Measurements from ENCODE around the gene TRIP10. TPM values are rescaled to one million over a fixed set of nuclear protein-coding genes. Genes with fewer than 3 reads are reported as not detected.

Gene TRIP10
- total RNA-seq, 1 donor from 2014 or later, result 48.2 TPM

DNA sequence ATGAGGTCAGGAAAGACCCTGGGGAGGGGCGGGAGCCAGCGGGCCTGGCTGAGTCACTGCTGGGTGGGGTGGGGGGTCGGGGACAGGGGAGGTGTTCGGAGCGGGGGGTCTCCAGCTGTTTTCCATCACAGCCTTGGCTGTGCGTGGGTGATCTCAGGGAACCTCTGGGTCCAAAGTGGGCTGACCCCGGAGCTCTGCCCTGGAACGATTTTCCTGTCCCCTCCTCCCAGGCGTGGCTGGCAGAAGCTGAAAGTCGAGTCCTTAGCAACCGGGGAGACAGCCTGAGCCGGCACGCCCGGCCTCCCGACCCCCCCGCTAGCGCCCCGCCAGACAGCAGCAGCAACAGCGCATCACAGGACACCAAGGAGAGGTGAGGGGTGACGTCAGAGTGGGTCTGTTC lies 10.6 kb downstream of the TRIP10 start:
- TF ChIP-seq, protein P1, sequence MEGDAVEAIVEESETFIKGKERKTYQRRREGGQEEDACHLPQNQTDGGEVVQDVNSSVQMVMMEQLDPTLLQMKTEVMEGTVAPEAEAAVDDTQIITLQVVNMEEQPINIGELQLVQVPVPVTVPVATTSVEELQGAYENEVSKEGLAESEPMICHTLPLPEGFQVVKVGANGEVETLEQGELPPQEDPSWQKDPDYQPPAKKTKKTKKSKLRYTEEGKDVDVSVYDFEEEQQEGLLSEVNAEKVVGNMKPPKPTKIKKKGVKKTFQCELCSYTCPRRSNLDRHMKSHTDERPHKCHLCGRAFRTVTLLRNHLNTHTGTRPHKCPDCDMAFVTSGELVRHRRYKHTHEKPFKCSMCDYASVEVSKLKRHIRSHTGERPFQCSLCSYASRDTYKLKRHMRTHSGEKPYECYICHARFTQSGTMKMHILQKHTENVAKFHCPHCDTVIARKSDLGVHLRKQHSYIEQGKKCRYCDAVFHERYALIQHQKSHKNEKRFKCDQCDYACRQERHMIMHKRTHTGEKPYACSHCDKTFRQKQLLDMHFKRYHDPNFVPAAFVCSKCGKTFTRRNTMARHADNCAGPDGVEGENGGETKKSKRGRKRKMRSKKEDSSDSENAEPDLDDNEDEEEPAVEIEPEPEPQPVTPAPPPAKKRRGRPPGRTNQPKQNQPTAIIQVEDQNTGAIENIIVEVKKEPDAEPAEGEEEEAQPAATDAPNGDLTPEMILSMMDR (IDR thresholded peaks at IDR 0.05; ENCODE audit: unreplicated experiment), result no peak
- Mint-ChIP-seq H3K4me3 (ENCODE audit: low read depth) (no peak overlapping the region), H3K27me3 (no peaks in the 10 kb centered on the region), H3K4me1 (ENCODE audit: low read depth) (peaks cover 9% of the 10 kb centered on the region), H3K27ac (no peak overlapping the region), H3K9me3 (ENCODE audit: low read depth) (no peaks in the 10 kb centered on the region), H3K36me3 (ENCODE audit: insufficient read depth) (peaks cover 27% of the 10 kb centered on the region)
- no peak for DNase-seq (ENCODE audit: low spot score, unreplicated experiment)

DNA sequence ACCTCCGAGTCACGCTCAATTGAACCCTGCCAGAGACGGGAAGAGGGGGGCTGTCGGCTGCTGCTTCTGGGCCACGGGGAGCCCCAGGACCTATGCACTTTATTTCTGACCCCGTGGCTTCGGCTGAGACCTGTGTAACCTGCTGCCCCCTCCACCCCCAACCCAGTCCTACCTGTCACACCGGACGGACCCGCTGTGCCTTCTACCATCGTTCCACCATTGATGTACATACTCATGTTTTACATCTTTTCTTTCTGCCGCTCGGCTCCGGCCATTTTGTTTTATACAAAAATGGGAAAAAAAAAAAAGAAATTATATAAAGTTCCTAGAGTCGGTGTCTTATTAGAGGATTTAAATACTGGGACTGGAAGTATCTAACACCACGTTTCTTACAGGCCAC lies 11.7 kb downstream of the TRIP10 start:
- H3K27ac Mint-ChIP-seq, result no peak overlapping the region
- H3K27me3 Mint-ChIP-seq, result no peaks in the 10 kb centered on the region
- no peak overlapping the region for H3K4me3 Mint-ChIP-seq (ENCODE audit: low read depth)
- no peaks in the 10 kb centered on the region for H3K9me3 Mint-ChIP-seq (ENCODE audit: low read depth)
- no peak for DNase-seq (ENCODE audit: low spot score, unreplicated experiment)
- TF ChIP-seq, protein P1 (IDR thresholded peaks at IDR 0.05; ENCODE audit: unreplicated experiment), result no peak
- peaks cover 21% of the 10 kb centered on the region for H3K36me3 Mint-ChIP-seq (ENCODE audit: insufficient read depth)
- H3K4me1 Mint-ChIP-seq (ENCODE audit: low read depth), result peaks cover 9% of the 10 kb centered on the region

DNA sequence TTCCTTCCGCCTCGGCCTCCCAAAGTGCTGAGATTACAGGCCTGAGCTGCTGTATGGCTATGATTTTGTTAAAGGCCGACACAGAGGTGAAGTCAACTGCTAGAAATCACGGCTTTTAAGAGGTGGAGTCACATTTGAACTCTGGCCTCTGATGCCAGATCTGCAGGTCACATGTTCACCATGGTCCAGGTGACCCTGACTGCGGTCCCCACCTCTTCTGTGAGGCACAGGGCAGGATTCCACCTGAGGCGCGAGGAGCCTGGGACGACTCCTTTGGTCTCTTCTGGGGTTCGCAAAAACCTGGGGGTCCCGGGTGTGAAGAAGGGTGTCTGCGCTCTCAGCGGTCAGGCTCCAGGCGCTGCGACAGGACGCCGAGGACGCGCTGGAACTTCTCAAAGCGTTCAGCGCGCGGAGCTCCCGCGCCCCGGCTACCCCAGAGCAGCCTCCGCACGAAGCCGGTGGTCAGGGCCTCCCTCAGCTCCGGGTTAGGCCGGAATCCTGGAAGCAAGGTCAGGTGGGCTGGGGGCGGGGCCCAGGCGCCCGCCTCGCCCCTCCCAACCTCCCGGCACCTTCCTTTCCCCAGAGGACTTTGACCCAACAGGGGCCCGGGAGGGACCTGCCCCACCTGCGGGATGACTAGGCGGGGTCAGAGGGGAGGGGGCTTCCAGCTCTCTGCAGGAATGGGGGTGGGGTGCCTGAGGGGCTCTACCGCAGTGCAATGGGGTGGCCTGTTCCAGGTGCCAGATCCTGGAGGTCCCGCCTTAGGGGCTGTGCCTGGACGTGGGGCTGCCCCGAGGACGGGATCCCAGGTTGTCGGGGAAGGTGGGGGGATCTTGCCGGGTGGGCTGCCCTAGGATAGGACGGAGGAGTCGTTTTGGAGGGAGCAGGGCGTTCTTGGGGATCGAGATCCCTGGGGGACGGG lies 13.0 kb downstream of the TRIP10 start:
- peak; percentile 78 for DNase-seq (ENCODE audit: low spot score, unreplicated experiment)
- peaks cover 9% of the 10 kb centered on the region for H3K4me1 Mint-ChIP-seq (ENCODE audit: low read depth)
- H3K27me3 Mint-ChIP-seq, result no peaks in the 10 kb centered on the region
- TF ChIP-seq, protein P1 (IDR thresholded peaks at IDR 0.05; ENCODE audit: unreplicated experiment), result no peak
- H3K4me3 Mint-ChIP-seq (ENCODE audit: low read depth), result peak overlapping the region; percentile 81
- H3K27ac Mint-ChIP-seq, result peak overlapping the region; percentile 99
- no peaks in the 10 kb centered on the region for H3K9me3 Mint-ChIP-seq (ENCODE audit: low read depth)
- peaks cover 15% of the 10 kb centered on the region for H3K36me3 Mint-ChIP-seq (ENCODE audit: insufficient read depth)

DNA sequence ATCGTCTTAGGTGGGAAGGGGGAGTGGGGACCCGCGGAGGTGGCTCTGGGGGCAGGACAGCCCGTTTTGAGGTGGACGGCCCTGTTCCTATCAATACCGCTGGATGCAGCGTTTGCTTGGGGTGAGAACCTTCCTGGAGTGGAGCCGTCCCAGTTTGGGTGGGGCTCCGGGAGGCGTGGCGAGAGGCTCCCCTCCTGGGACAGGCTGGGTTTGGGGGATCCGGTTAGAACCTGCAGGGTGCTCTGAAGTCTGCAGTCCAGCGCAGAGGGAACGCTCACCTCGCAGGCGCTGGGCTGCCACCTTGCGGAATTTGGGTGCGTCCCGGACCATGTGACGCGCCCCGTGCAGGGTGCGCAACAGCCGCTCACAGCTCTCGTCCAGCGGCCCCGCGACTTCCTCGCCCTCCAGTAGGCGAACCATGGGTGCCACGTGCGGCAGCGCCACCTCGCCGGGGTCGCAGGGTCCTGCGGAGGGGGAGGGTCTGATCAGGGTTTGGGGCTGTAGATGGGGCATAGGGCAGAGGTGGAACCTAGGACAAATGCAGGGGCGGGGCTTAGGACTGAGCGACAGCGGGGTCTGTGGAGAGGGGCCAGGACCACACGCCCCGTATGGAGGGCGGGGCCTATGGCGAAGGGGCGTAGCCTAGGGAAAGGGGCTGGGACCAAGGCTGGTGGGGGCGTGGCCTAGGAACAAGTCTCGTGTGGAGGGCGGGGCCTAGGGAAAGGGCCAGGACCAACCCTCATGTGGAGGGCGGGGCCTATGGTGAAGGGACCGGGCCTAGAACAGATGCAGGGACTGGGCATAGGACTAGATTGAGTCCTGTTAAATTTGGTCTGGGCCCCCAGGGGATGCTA lies 13.9 kb downstream of the TRIP10 start:
- no peaks in the 10 kb centered on the region for H3K9me3 Mint-ChIP-seq (ENCODE audit: low read depth)
- peaks cover 12% of the 10 kb centered on the region for H3K36me3 Mint-ChIP-seq (ENCODE audit: insufficient read depth)
- no peaks in the 10 kb centered on the region for H3K27me3 Mint-ChIP-seq
- peak overlapping the region; percentile 99 for H3K27ac Mint-ChIP-seq
- peak; percentile 74 for DNase-seq (ENCODE audit: low spot score, unreplicated experiment)
- TF ChIP-seq, protein P1 (IDR thresholded peaks at IDR 0.05; ENCODE audit: unreplicated experiment), result peak; percentile 49
- H3K4me1 Mint-ChIP-seq (ENCODE audit: low read depth), result peaks cover 9% of the 10 kb centered on the region
- peak overlapping the region; percentile 81 for H3K4me3 Mint-ChIP-seq (ENCODE audit: low read depth)

DNA sequence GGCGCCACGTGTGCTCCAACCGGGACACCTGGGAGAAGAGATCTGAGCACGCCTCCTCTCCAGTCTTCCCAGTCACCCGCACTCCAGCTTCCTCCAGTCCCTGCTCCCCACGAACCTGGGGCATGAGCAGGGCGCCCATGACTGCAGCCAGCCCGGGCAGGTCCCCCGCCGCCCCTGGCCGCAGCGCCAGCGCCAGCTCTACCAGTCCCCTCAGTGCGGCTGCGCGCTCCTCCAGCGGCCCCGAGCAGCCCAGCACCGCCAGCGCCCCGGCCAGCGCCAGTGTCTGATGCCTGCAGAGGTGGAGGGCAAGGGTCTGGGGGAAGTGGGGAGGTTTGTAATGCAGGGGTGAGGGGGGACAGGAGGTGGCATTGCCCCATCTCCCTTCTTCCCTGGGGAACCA lies 14.7 kb downstream of the TRIP10 start:
- H3K4me1 Mint-ChIP-seq (ENCODE audit: low read depth), result peaks cover 9% of the 10 kb centered on the region
- no peaks in the 10 kb centered on the region for H3K27me3 Mint-ChIP-seq
- H3K36me3 Mint-ChIP-seq (ENCODE audit: insufficient read depth), result peaks cover 15% of the 10 kb centered on the region
- no peak overlapping the region for H3K4me3 Mint-ChIP-seq (ENCODE audit: low read depth)
- H3K9me3 Mint-ChIP-seq (ENCODE audit: low read depth), result no peaks in the 10 kb centered on the region
- no peak overlapping the region for H3K27ac Mint-ChIP-seq
- DNase-seq (ENCODE audit: low spot score, unreplicated experiment), result no peak
- TF ChIP-seq, protein P1 (IDR thresholded peaks at IDR 0.05; ENCODE audit: unreplicated experiment), result no peak
